Trophoblast cell (in vitro differentiated cells and primary cell): ENCODE data around the gene CCDC127.
"Not testable (repeated sequence)": the region's sequence is repeated elsewhere in the genome, so short reads cannot be mapped to it uniquely, and the experiment has no call there.

Source experiments
- DNase-seq, 2 donors: peaks; one replicate each; pipeline ENCODE4 v3.0.0-alpha.2; 2016
- H2AFZ ChIP-seq: 2 replicates; pipeline ENCODE4 v1.6.1; 2013; ENCODE audit warnings: low read length, moderate library complexity, mild to moderate bottlenecking; ENCODE audit not compliant: insufficient read depth, poor library complexity
- H2AK5ac ChIP-seq: 2 replicates; pipeline ENCODE4 v1.6.1; 2013; ENCODE audit warnings: mild to moderate bottlenecking, low read length
- H2BK120ac ChIP-seq: 2 replicates; pipeline ENCODE4 v1.6.1; 2013; ENCODE audit warnings: low read length, mild to moderate bottlenecking, moderate library complexity; ENCODE audit not compliant: insufficient read depth, poor library complexity
- H2BK12ac ChIP-seq: 2 replicates; pipeline ENCODE4 v1.6.1; 2013; ENCODE audit warnings: mild to moderate bottlenecking, low read length, moderate library complexity
- H2BK5ac ChIP-seq: 2 replicates; pipeline ENCODE4 v1.6.1; 2013; ENCODE audit warnings: low read length, low read depth, moderate library complexity, mild to moderate bottlenecking; ENCODE audit not compliant: poor library complexity
- H3K14ac ChIP-seq: 2 replicates; pipeline ENCODE4 v1.6.1; 2013; ENCODE audit warnings: mild to moderate bottlenecking, low read length
- H3K18ac ChIP-seq: 2 replicates; pipeline ENCODE4 v1.6.1; 2013; ENCODE audit warnings: mild to moderate bottlenecking, low read length
- H3K23ac ChIP-seq: 2 replicates; pipeline ENCODE4 v1.6.1; 2013; ENCODE audit warnings: low read length
- H3K27ac ChIP-seq: 2 replicates; pipeline ENCODE4 v1.5.1; 2013; ENCODE audit warnings: low read depth, mild to moderate bottlenecking, inconsistent platforms, low read length, moderate library complexity
- H3K27me3 ChIP-seq: 2 replicates; pipeline ENCODE4 v1.6.1; 2013; ENCODE audit warnings: inconsistent platforms, mild to moderate bottlenecking, low read length, moderate library complexity; ENCODE audit not compliant: insufficient read depth
- H3K36me3 ChIP-seq, 2 experiments: 1 replicate in 1 of 2; 2 replicates in 1 of 2; pipeline ENCODE4 v1.6.1; 2013; ENCODE audit warnings: low read length in 2 of 2, mild to moderate bottlenecking in 2 of 2, moderate library complexity in 1 of 2; ENCODE audit not compliant: insufficient read depth in 2 of 2, control insufficient read depth in 1 of 2
- H3K4ac ChIP-seq: 2 replicates; pipeline ENCODE4 v1.6.1; 2013; ENCODE audit warnings: low read depth, mild to moderate bottlenecking, low read length, moderate library complexity
- H3K4me1 ChIP-seq, 2 experiments: 1 replicate in 1 of 2; 2 replicates in 1 of 2; pipeline ENCODE4 v1.6.1; 2013; ENCODE audit warnings: low read length in 2 of 2, mild to moderate bottlenecking in 2 of 2, moderate library complexity in 1 of 2; ENCODE audit not compliant: insufficient read depth in 2 of 2, control insufficient read depth in 1 of 2
- H3K4me2 ChIP-seq: 2 replicates; pipeline ENCODE4 v1.6.1; 2013; ENCODE audit warnings: inconsistent platforms, mild to moderate bottlenecking, low read length, moderate library complexity
- H3K4me3 ChIP-seq: 2 replicates; pipeline ENCODE4 v1.5.1; 2013; ENCODE audit warnings: mild to moderate bottlenecking, low read depth, low read length, inconsistent platforms
- H3K79me1 ChIP-seq: one replicate; pipeline ENCODE4 v1.6.1; 2013; ENCODE audit warnings: low read length
- H3K79me2 ChIP-seq: 2 replicates; pipeline ENCODE4 v1.6.1; 2013; ENCODE audit warnings: low read length, mild to moderate bottlenecking; ENCODE audit not compliant: control insufficient read depth, insufficient read depth, poor library complexity
- H3K9ac ChIP-seq: 2 replicates; pipeline ENCODE4 v1.6.1; 2013; ENCODE audit warnings: mild to moderate bottlenecking, low read length
- H3K9me3 ChIP-seq: 2 replicates; pipeline ENCODE4 v1.6.1; 2013; ENCODE audit warnings: low read depth, mild to moderate bottlenecking, control low read depth, inconsistent platforms, low read length; ENCODE audit not compliant: insufficient read depth
- H4K12ac ChIP-seq: 2 replicates; pipeline ENCODE4 v1.6.1; 2013; ENCODE audit warnings: low read depth, mild to moderate bottlenecking, low read length, moderate library complexity
- H4K8ac ChIP-seq: 2 replicates; pipeline ENCODE4 v1.6.1; 2013; ENCODE audit warnings: low read depth, mild to moderate bottlenecking, low read length, moderate library complexity
- H4K91ac ChIP-seq: one replicate; pipeline ENCODE4 v1.6.1; 2013; ENCODE audit warnings: low read depth, mild to moderate bottlenecking, low read length, moderate library complexity
- WGBS: extraction: QIAGEN DNeasy Blood & Tissue Kit; methylation state at CpG from one replicate; pipeline ENCODE4 v1.1.7; 2013; ENCODE audit warnings: missing lambda C conversion rate; ENCODE audit not compliant: insufficient read length, insufficient coverage; ENCODE audit errors: extremely low coverage; 5-methylcytosine and 5-hydroxymethylcytosine counted together

The CCDC127 gene

DNA sequence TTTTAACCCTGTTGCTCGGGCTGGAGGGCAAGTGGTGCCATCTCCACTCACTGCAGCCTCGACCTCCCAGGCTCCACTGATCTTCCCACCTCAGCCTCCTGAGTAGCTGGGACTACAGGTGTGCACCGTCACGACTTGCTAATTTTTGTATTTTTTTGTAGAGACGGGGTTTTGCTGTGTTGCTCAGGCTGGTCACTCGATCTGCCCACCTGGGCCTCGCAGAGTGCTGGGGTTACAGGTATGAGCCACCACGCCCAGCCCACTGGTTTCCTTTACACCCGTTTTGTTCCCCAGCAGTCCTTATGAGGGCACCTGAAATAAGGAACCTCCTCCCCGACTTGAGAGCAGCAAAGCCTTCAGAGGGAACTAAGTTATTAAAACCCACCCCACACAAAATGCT, 1.9 kb downstream of the CCDC127 start:
- H2BK5ac ChIP-seq, H2BK12ac ChIP-seq, H3K36me3 ChIP-seq, H3K4ac ChIP-seq, H3K79me1 ChIP-seq, H3K18ac ChIP-seq, H4K12ac ChIP-seq, H3K14ac ChIP-seq, H3K4me3 ChIP-seq, H3K27ac ChIP-seq, H3K4me1 ChIP-seq, H2BK120ac ChIP-seq, H3K27me3 ChIP-seq, H3K9ac ChIP-seq, H3K4me2 ChIP-seq, H4K91ac ChIP-seq, H3K23ac ChIP-seq, DNase-seq, H4K8ac ChIP-seq, H2AFZ ChIP-seq, H2AK5ac ChIP-seq, H3K9me3 ChIP-seq: not testable (repeated sequence)
- no CpG with 5 or more reads among the region's 10 CpGs for WGBS
- H3K79me2 ChIP-seq = peaks cover 13% of the 10 kb centered on the region

DNA sequence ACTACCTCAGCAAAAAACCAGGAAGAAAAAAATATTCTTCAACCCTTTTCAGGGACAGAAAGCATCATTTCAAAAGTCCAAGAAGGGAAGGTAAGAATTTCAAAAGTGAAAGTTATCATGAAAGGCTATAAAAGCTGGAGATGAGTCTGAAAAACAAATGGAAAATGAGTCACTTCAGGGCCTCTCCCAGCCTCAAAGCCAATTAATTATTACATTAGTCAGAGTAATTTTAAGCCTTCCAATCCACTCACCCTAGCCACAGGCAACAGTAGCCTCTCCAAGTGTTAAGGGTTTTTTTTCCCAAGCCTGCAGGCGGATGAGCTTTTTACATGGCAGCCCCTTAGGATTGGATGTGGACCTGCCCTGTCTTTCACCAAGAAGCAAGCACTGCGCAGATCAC, 2.7 kb downstream of the CCDC127 start:
- H3K79me2 ChIP-seq = peaks cover 13% of the 10 kb centered on the region
- not testable (repeated sequence) for H2BK5ac ChIP-seq, H3K14ac ChIP-seq, H3K9ac ChIP-seq, DNase-seq, H2AFZ ChIP-seq, H3K4me3 ChIP-seq, H3K23ac ChIP-seq, H3K4me2 ChIP-seq, H3K36me3 ChIP-seq, H3K18ac ChIP-seq, H3K79me1 ChIP-seq, H2BK120ac ChIP-seq, H4K8ac ChIP-seq, H3K4ac ChIP-seq, H2BK12ac ChIP-seq, H4K12ac ChIP-seq, H3K9me3 ChIP-seq, H2AK5ac ChIP-seq, H3K27me3 ChIP-seq, H3K4me1 ChIP-seq, H4K91ac ChIP-seq, H3K27ac ChIP-seq
- no CpG with 5 or more reads among the region's 2 CpGs for WGBS

DNA sequence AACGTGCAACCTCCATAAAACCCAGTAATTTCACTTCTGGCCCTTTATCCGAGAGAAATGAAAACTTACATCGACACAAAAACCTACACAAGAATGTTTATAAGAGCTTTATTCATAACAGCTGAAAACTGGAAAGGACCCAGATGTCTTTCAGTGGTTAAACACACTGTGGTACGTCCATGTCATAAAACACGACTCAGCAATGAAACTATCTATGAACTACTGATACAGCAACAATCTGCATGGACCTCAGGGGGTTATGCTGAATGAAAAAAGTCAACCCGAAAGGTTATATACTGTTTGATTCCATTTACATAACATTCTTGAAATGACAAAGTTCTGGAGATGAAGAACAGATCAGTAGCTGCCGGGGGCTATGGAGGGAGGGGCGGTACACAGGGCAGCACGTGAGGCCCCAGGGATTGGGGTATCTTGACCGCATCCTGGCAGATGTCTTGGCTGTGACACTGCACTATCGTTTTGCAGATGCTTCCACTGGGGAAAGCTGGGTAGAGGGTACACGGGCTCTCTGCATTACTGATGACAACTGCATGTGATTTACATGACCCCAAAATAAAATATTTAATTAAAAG, 4.1 kb downstream of the CCDC127 start:
- Histone ChIP-seq H3K9ac (no peak overlapping the region), H3K9me3 (no peaks in the 10 kb centered on the region), H4K12ac (no peak overlapping the region), H4K8ac (no peak overlapping the region), H3K4ac (no peak overlapping the region), H3K27ac (no peak overlapping the region), H3K36me3 (peaks cover 0 to 6% of the 10 kb centered on the region in 2 experiments), H3K79me2 (peaks cover 9% of the 10 kb centered on the region), H3K4me2 (no peak overlapping the region), H2AFZ (no peak overlapping the region), H3K27me3 (no peaks in the 10 kb centered on the region), H3K14ac (no peak overlapping the region), H4K91ac (no peak overlapping the region), H3K4me1 (no peaks in the 10 kb centered on the region), H2BK12ac (no peak overlapping the region), H2AK5ac (no peak overlapping the region), H2BK5ac (no peak overlapping the region), H2BK120ac (no peak overlapping the region), H3K79me1 (peaks cover 9% of the 10 kb centered on the region), H3K4me3 (no peak overlapping the region), H3K18ac (no peak overlapping the region), H3K23ac (no peak overlapping the region)
- no CpG with 5 or more reads among the region's 12 CpGs for WGBS
- no peak for DNase-seq

DNA sequence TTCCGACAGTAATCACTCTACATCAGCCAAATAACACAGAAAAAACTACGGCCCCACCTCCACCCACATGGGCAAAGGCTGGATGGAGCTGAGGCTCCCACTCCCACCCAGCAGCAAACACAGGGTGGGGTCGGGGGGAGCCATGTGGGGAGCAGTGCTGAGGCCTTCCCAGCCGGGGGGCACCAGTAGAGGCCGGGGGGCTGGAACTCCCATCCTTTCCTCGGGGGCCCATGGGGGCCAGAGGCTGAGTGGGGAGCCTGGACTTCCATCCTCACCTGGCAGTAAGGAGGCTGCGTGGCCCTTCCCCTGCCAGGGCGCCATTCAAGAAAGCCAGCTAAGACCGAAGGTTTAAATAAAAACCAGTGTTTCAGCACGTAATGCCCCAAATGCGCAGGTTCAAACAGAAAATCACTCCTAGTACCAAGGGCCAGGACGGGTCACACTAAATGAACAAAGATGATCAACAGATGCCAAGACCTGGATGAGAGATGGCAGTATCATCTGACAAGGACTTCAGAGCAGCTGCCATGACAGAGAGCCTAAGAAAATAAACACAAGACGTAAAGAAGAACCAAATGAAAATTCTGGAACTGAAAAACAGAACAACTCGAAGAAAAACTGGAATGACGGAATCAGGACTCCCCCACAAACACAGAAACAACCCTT, 9.4 kb downstream of the CCDC127 start:
- Histone ChIP-seq H3K4me3 (no peak overlapping the region), H3K9me3 (no peaks in the 10 kb centered on the region), H3K36me3 (peaks cover 14 to 19% of the 10 kb centered on the region in 2 experiments), H3K79me1 (no peaks in the 10 kb centered on the region), H4K12ac (no peak overlapping the region), H4K91ac (no peak overlapping the region), H2BK12ac (no peak overlapping the region), H3K27ac (no peak overlapping the region), H2BK120ac (no peak overlapping the region), H4K8ac (no peak overlapping the region), H3K18ac (no peak overlapping the region), H3K79me2 (no peaks in the 10 kb centered on the region), H3K9ac (no peak overlapping the region), H3K23ac (no peak overlapping the region), H2AFZ (no peak overlapping the region), H3K4me1 (peaks cover 2 to 6% of the 10 kb centered on the region in 2 experiments), H2BK5ac (no peak overlapping the region), H2AK5ac (no peak overlapping the region), H3K27me3 (no peaks in the 10 kb centered on the region), H3K4me2 (no peak overlapping the region), H3K4ac (peak overlapping the region; percentile 14), H3K14ac (no peak overlapping the region)
- DNase-seq = no peak
- no CpG with 5 or more reads among the region's 15 CpGs for WGBS
